Vagina (tissue), 2 donors: ENCODE data around the gene SPRYD7. TPM values are rescaled to one million over a fixed set of nuclear protein-coding genes. Genes with fewer than 3 reads are reported as not detected.
"Not testable (repeated sequence)": the region's sequence is repeated elsewhere in the genome, so short reads cannot be mapped to it uniquely, and the experiment has no call there.

ENCODE experiments used
- DNase-seq, 2 donors: peaks; one replicate each; pipeline ENCODE4 v3.0.0-alpha.2; 2017; ENCODE audit errors: extremely low spot score in 2 of 2
- H3K27ac ChIP-seq: fragments of 200-600 bp; sonication (generic); one replicate; pipeline ENCODE4 v1.5.1; 2019
- H3K27me3 ChIP-seq: fragments of 200-600 bp; sonication (generic); one replicate; pipeline ENCODE4 v1.5.1; 2019
- H3K36me3 ChIP-seq, 2 donors: fragments of 200-600 bp; sonication (generic); one replicate each; pipeline ENCODE4 v1.5.1; 2017 to 2019
- H3K4me1 ChIP-seq: fragments of 200-600 bp; sonication (generic); one replicate; pipeline ENCODE4 v1.5.1; 2019
- H3K4me3 ChIP-seq, 2 donors: fragments of 200-600 bp; sonication (generic); 1 replicate in 1 of 2; 2 replicates in 1 of 2; pipeline ENCODE4 v1.5.1; 2016 to 2019
- H3K9me3 ChIP-seq: fragments of 200-600 bp; sonication (generic); one replicate; pipeline ENCODE4 v1.5.1; 2019
- CTCF ChIP-seq, 3 experiments: fragments of 450-650 bp in 2 of 3; fragments of 200-600 bp in 1 of 3; sonication (generic) in 1 of 3; IDR thresholded peaks; one replicate each; pipeline ENCODE4 v1.5.1; 2017 to 2019; ENCODE audit warnings: antibody characterized with exemption in 3 of 3, mild to moderate bottlenecking in 2 of 3, moderate library complexity in 2 of 3
- POLR2A ChIP-seq, 2 donors: fragments of 450-650 bp; IDR thresholded peaks; one replicate each; pipeline ENCODE4 v1.6.1; 2017; ENCODE audit warnings: antibody characterized with exemption in 2 of 2, mild to moderate bottlenecking in 2 of 2, moderate library complexity in 2 of 2
- POLR2AphosphoS5 ChIP-seq, 2 donors: sonication (generic); formaldehyde crosslinking; IDR thresholded peaks; one replicate each; pipeline ENCODE4 v1.9.0; 2017; ENCODE audit warnings: antibody characterized with exemption in 2 of 2, mild to moderate bottlenecking in 2 of 2, low read depth in 1 of 2; ENCODE audit not compliant: insufficient read depth in 1 of 2
- intact Hi-C: fragments of 100-400 bp; cut with DNase I; formaldehyde crosslinking; loops from one replicate; pipeline ENCODE4 v1.15.1; 2023
- total RNA-seq: library from RNA; depleted of rRNA; stranded (reverse); fragments of >200 nt; gene quantifications from one replicate; pipeline ENCODE4 v1.2.3, GENCODE V29; 2016

Gene SPRYD7
- total RNA-seq, 1 donor from 2014 or later, result 5.4 TPM

- H3K4me3 ChIP-seq, result no peak overlapping the region
- no peaks in the 10 kb centered on the region for H3K36me3 ChIP-seq
- no peaks in the 10 kb centered on the region for H3K9me3 ChIP-seq
- intact Hi-C loops, result no loop called here
- no peaks in the 10 kb centered on the region for H3K4me1 ChIP-seq
- TF ChIP-seq POLR2AphosphoS5 (IDR thresholded peaks at IDR 0.05; ENCODE audit: insufficient read depth in 1 of 2, low read depth in 1 of 2) (no peak), CTCF (IDR thresholded peaks at IDR 0.05) (no peak), POLR2A (IDR thresholded peaks at IDR 0.05) (no peak)
- no peak overlapping the region for H3K27ac ChIP-seq
- DNase-seq, result no peak
- H3K27me3 ChIP-seq, result no peaks in the 10 kb centered on the region
Observed at GRCh38 chr13:49956131-49956530, 20.0 kb upstream of the SPRYD7 start.

DNA sequence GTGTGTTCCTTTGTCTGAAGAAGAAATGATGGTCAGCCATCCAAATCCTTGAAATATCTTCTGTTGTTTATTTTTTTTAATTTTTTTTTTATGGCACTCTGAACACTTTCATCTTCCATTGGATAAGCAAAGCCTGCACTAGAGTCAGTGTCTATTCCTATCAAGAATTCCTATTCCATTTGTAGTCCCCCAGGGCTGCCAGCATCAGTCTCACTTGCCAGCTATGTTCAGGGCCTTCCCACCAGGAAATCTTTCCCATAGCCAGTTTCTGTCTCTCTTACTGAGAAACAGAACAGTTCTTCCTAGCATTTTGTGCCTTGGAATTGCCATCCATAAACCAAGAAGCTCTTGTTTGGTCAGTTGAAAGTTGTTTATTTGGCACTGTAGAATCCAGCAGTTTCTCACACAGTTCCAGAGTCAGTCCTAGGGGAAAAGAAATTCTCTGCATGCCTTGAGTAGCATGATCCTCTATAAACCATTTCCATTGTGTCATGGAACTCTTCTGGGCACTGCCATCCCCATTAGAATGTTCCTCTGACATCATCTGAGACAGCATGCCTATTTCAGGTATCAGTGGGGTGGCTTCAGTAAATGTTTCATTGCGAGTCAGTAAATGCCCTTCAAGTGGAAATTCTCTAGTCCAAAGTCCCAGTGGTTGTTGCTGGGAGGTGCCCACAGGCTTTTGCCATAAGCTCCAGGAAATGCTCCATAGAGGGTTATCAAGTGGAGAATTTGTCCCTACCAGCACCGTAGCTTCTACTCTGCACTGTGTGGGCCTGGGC is 18.7 kb upstream of the SPRYD7 start:
- no peak for DNase-seq
- intact Hi-C loops, result no loop called here
- no peaks in the 10 kb centered on the region for H3K4me1 ChIP-seq
- H3K9me3 ChIP-seq, result no peaks in the 10 kb centered on the region
- H3K27me3 ChIP-seq, result no peaks in the 10 kb centered on the region
- no peak overlapping the region for H3K4me3 ChIP-seq
- TF ChIP-seq POLR2AphosphoS5 (IDR thresholded peaks at IDR 0.05; ENCODE audit: insufficient read depth in 1 of 2, low read depth in 1 of 2), result no peak
- TF ChIP-seq POLR2A (IDR thresholded peaks at IDR 0.05), result no peak
- TF ChIP-seq CTCF (IDR thresholded peaks at IDR 0.05), result no peak
- no peaks in the 10 kb centered on the region for H3K36me3 ChIP-seq
- no peak overlapping the region for H3K27ac ChIP-seq

GRCh38 chr13:49953560-49953959 is 17.4 kb upstream of the SPRYD7 start:
- H3K27me3 ChIP-seq, result no peaks in the 10 kb centered on the region
- TF ChIP-seq CTCF (IDR thresholded peaks at IDR 0.05) (no peak), POLR2AphosphoS5 (IDR thresholded peaks at IDR 0.05; ENCODE audit: insufficient read depth in 1 of 2, low read depth in 1 of 2) (no peak), POLR2A (IDR thresholded peaks at IDR 0.05) (no peak)
- no peaks in the 10 kb centered on the region for H3K4me1 ChIP-seq
- no peaks in the 10 kb centered on the region for H3K36me3 ChIP-seq
- no peak overlapping the region for H3K4me3 ChIP-seq
- DNase-seq, result no peak
- no peaks in the 10 kb centered on the region for H3K9me3 ChIP-seq
- intact Hi-C loops, result no loop called here
- no peak overlapping the region for H3K27ac ChIP-seq

DNA sequence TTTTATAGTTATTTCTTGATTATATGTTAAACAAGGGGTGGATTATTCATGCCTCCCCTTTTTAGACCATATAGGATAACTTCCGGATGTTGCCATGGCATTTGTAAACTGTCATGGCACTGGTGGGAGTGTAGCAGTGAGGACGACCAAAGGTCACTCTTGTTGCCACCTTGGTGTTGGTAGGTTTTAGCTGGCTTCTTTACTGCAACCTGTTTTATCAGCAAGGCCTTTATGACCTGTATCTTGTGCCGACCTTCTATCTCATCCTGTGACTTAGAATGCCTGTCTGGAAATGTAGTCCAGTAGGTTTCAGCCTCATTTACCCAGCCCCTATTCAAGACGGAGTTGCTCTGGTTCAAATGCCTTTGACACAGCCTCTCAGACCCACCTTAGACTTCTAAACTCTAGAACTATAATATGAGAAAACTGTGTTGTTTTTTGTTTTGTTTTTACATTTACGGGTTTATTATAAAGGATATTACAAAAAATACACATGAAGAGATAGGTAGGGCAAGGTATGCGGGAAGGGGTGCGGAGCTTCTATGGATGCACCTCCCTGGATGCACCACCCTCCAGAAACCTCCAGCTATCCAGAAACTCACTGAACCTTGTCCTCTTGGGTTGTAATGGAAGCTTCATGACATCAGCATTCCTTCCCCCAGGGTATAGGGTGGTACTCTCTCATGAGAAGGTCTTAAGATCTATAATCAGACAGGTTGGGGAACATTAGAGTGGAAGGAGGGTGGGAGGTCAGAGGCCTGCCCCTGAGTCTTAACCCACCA is 15.8 kb upstream of the SPRYD7 start:
- intact Hi-C loops, result no loop called here
- no peak for TF ChIP-seq CTCF (IDR thresholded peaks at IDR 0.05)
- no peak for TF ChIP-seq POLR2AphosphoS5 (IDR thresholded peaks at IDR 0.05; ENCODE audit: insufficient read depth in 1 of 2, low read depth in 1 of 2)
- TF ChIP-seq POLR2A (IDR thresholded peaks at IDR 0.05), result no peak

GRCh38 chr13:49948777-49949270 is 12.7 kb upstream of the SPRYD7 start:
- H3K9me3 ChIP-seq, H3K27me3 ChIP-seq, H3K4me1 ChIP-seq, intact Hi-C loops, H3K4me3 ChIP-seq, H3K36me3 ChIP-seq, H3K27ac ChIP-seq, DNase-seq: not testable (repeated sequence)

More for the DNA sequence above, 15.8 kb upstream of the SPRYD7 start:
- Histone ChIP-seq H3K36me3 (no peaks in the 10 kb centered on the region), H3K27ac (no peak overlapping the region), H3K4me1 (no peaks in the 10 kb centered on the region), H3K9me3 (no peaks in the 10 kb centered on the region), H3K27me3 (no peaks in the 10 kb centered on the region), H3K4me3 (no peak overlapping the region)
- no peak for DNase-seq
